GM23248 (cell line): ENCODE measurements around the gene COL10A1. TPM values are rescaled to one million over a fixed set of nuclear protein-coding genes. Genes with fewer than 3 reads are reported as not detected.

Source experiments
- DNase-seq: peaks from one replicate; pipeline ENCODE4 v3.0.0-alpha.2; 2015
- H2AFZ ChIP-seq: fragments of 200-600 bp; sonication (generic); 2 replicates; pipeline ENCODE4 v1.6.1; 2016; ENCODE audit warnings: antibody characterized with exemption
- H3F3A ChIP-seq: fragments of 200-600 bp; sonication (generic); 2 replicates; pipeline ENCODE4 v1.6.1; 2016; ENCODE audit warnings: mild to moderate bottlenecking, antibody characterized with exemption, mixed run types; ENCODE audit not compliant: insufficient read depth
- H3K27ac ChIP-seq: fragments of 200-600 bp; sonication (generic); 2 replicates; pipeline ENCODE4 v1.5.1; 2016; ENCODE audit warnings: mild to moderate bottlenecking
- H3K27me3 ChIP-seq: fragments of 200-600 bp; sonication (generic); replicated peaks from 2 replicates; pipeline ENCODE4 v1.6.1; 2016; ENCODE audit warnings: mild to moderate bottlenecking; ENCODE audit not compliant: insufficient read depth
- H3K36me3 ChIP-seq: fragments of 200-600 bp; sonication (generic); 2 replicates; pipeline ENCODE4 v1.6.1; 2016; ENCODE audit warnings: low read depth, mild to moderate bottlenecking
- H3K4me1 ChIP-seq: fragments of 200-600 bp; sonication (generic); 2 replicates; pipeline ENCODE4 v1.6.1; 2016; ENCODE audit warnings: mild to moderate bottlenecking; ENCODE audit not compliant: insufficient read depth
- H3K4me2 ChIP-seq: fragments of 200-600 bp; sonication (generic); one replicate; pipeline ENCODE4 v1.6.1; 2016; ENCODE audit warnings: mild to moderate bottlenecking; ENCODE audit not compliant: unreplicated experiment
- H3K4me3 ChIP-seq: fragments of 200-600 bp; sonication (generic); 2 replicates; pipeline ENCODE4 v1.5.1; 2016; ENCODE audit warnings: mild to moderate bottlenecking
- H3K79me2 ChIP-seq: fragments of 200-600 bp; sonication (generic); 2 replicates; pipeline ENCODE4 v1.6.1; 2016; ENCODE audit warnings: mild to moderate bottlenecking; ENCODE audit not compliant: insufficient read depth
- H3K9ac ChIP-seq: fragments of 200-600 bp; sonication (generic); 2 replicates; pipeline ENCODE4 v1.6.1; 2016; ENCODE audit warnings: mild to moderate bottlenecking
- H3K9me2 ChIP-seq: fragments of 200-600 bp; sonication (generic); 2 replicates; pipeline ENCODE4 v1.6.1; 2016; ENCODE audit warnings: mixed run types, mild to moderate bottlenecking, moderate library complexity; ENCODE audit not compliant: insufficient read depth
- H3K9me3 ChIP-seq: fragments of 200-600 bp; sonication (generic); one replicate; pipeline ENCODE4 v1.6.1; 2017; ENCODE audit warnings: low read depth
- H4K20me1 ChIP-seq: fragments of 200-600 bp; sonication (generic); 2 replicates; pipeline ENCODE4 v1.6.0; 2016; ENCODE audit not compliant: insufficient read depth
- EZH2 ChIP-seq: fragments of 200-600 bp; sonication (generic); IDR thresholded peaks from 2 replicates; pipeline ENCODE4 v1.6.1; 2018; ENCODE audit warnings: antibody characterized with exemption, mild to moderate bottlenecking; ENCODE audit not compliant: insufficient read depth, poor library complexity, severe bottlenecking
- EZH2phosphoT487 ChIP-seq: fragments of 200-600 bp; sonication (generic); IDR thresholded peaks from 2 replicates; pipeline ENCODE4 v1.6.1; 2018; ENCODE audit warnings: antibody characterized with exemption, moderate library complexity, mild to moderate bottlenecking, low read depth; ENCODE audit not compliant: insufficient read depth
- WGBS, 2 experiments: methylation state at CpG; one replicate each; pipeline ENCODE4 v1.1.6; 2015 to 2017; ENCODE audit warnings: low lambda C conversion rate in 2 of 2, low coverage in 1 of 2; ENCODE audit errors: missing lambda C conversion rate in 2 of 2; 5-methylcytosine and 5-hydroxymethylcytosine counted together
- in situ Hi-C: fragments of 300-500 bp; cut with MboI; formaldehyde crosslinking; loops from 2 replicates; pipeline ENCODE4 v1.15.0; 2020
- polyA plus RNA-seq: library from polyadenylated mRNA; unstranded; fragments of >200 nt; fragmentation: Nextera tagmentation; extraction: Ambion mirVana; gene quantifications from 2 replicates; pipeline ENCODE4 v1.2.1, GENCODE V29; 2016
- total RNA-seq: library from RNA; depleted of rRNA; stranded (reverse); fragments of >200 nt; shearing (Covaris generic); gene quantifications from 2 replicates; pipeline ENCODE4 v1.2.3, GENCODE V29; 2014

The COL10A1 gene
- total and polyA plus RNA-seq, 2 experiments from 2014 or later = 0.95 to 1.7 TPM

DNA sequence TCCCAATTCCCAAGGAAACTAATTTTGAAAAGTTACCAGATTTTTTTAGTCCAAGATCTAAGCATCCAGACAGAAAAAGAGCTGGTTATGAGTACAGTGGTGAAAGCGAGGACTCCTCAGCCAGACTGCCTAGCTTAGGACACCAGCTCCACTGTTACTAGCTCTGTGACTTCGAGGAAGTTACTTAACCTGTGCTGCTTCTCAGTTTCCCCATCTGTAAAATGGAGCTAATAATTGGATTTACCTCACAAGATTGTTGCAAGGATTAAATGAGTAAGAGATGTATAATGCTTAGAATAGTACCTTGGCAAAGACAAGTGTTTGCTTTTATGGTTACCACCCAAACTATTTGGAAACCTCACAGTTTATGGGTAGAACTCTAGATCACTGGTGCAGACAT lies 24.1 kb downstream of the COL10A1 start:
- Histone ChIP-seq H4K20me1 (no peaks in the 10 kb centered on the region), H3K9me3 (no peaks in the 10 kb centered on the region), H3K4me3 (peak overlapping the region; percentile 82), H3K4me2 (peak overlapping the region; percentile 82), H3K27me3 (no peaks in the 10 kb centered on the region), H3K9ac (peak overlapping the region; percentile 78), H3K79me2 (no peaks in the 10 kb centered on the region), H2AFZ (peak overlapping the region; percentile 86), H3K36me3 (no peaks in the 10 kb centered on the region), H3F3A (peaks cover 14% of the 10 kb centered on the region; the same call in 1 of the 2 replicates), H3K9me2 (no peaks in the 10 kb centered on the region), H3K4me1 (peaks cover 13% of the 10 kb centered on the region; the same call in 1 of the 2 replicates), H3K27ac (no peak overlapping the region)
- WGBS, 2 experiments = 90 to 100% methylated on average over 2 of the region's 2 CpGs
- in situ Hi-C loops = no loop called here
- DNase-seq = peak; percentile 8
- no peak for TF ChIP-seq EZH2phosphoT487
- no peak for TF ChIP-seq EZH2

DNA sequence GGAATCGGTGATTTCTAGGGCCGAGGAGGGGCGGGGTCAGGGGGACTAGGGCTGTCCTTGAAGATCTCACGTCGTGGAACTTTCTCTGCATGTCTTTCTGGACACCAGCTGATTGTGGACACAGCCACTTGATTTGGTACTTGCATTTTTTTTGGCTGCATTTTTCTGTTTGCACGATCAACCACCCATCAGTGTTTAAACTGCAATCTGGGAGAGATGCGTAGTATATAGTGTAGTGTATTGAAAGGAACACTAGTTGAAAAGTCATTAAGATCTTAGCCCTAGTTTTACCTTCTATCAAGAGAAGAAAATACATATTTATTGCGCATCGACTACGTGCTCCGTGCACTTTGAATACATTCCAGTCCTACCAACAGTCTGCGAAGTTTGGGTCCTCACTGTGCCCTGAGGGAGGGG lies 24.6 kb downstream of the COL10A1 start:
- WGBS, 2 experiments = 3% methylated on average over 12 of the region's 12 CpGs
- no peak for TF ChIP-seq EZH2phosphoT487
- no peak for TF ChIP-seq EZH2
- Histone ChIP-seq H3K4me3 (peak overlapping the region; percentile 82), H3F3A (peaks cover 14% of the 10 kb centered on the region; the same call in 1 of the 2 replicates), H2AFZ (peak overlapping the region; percentile 86), H3K79me2 (no peaks in the 10 kb centered on the region), H3K4me2 (peak overlapping the region; percentile 82), H4K20me1 (no peaks in the 10 kb centered on the region), H3K27ac (peak overlapping the region; percentile 51), H3K9me2 (no peaks in the 10 kb centered on the region), H3K9me3 (no peaks in the 10 kb centered on the region), H3K36me3 (no peaks in the 10 kb centered on the region), H3K9ac (peak overlapping the region; percentile 78), H3K4me1 (peaks cover 9% of the 10 kb centered on the region; the same call in 1 of the 2 replicates), H3K27me3 (no peaks in the 10 kb centered on the region)
- in situ Hi-C loops = no loop called here
- no peak for DNase-seq

DNA sequence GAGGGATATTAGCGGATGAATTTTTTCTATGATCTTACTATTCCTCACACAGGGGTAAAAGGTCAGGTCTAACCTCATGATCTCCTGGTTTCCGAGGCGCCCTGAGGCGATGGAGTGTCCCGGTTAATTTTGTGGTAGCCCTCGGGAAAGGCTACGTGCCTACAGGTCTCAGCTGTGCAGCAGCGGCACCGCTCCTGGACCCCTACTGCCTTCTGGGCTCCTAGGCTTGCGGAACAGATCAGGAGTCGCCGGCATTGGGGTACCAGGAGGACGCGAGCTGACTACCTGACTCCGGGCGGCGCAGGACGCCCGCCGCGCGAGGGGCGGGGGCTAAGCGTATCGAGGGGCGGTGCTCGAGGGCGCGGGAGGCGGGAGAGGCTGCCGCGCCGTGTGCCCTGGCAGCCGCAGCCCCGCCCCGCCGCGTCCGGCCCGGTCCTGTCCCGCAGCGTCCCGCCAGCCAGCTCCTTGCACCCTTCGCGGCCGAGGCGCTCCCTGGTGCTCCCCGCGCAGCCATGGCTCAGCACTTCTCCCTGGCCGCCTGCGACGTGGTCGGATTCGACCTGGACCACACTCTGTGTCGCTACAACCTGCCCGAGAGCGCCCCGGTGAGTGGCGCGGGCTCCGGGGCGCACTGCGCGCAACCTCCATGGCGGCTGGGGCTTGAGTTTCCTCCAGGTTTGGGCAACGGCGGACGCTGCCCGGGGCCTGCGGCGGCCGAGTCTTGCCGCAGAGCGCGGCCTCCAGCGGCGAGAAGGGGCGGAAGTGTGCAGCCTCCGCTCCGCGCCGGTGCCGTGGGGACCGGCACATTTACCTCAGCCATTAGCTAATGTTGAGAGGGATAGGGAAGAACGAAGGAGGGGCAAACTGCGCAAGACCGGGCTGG lies 25.3 kb downstream of the COL10A1 start, which contains the start of gene NT5DC1:
Gene NT5DC1 (plus strand): TSS at position 435 of the 883 bp plus-strand sequence. CDS start 78 bp downstream, at position 513.
- H3K4me1 ChIP-seq = 0 out of 2 replicates have a peak, but pooled peaks cover 5% of the 10 kb centered on the region
- H3K4me3 ChIP-seq = peak within 1 kb of the TSS; percentile 82
- peak within 1 kb of the TSS; percentile 82 for H3K4me2 ChIP-seq
- WGBS, 2 experiments = 1% methylated on average over 60 to 64 of the region's 87 CpGs
- peak within 1 kb of the TSS; percentile 51 for H3K27ac ChIP-seq
- no peaks in the 10 kb centered on the region for H3K27me3 ChIP-seq
- H3K9ac ChIP-seq = peak within 1 kb of the TSS; percentile 78
- TF ChIP-seq EZH2phosphoT487 = no peak
- no peak for TF ChIP-seq EZH2
- peak; percentile 86 for DNase-seq
- no peaks in the 10 kb centered on the region for H3K9me2 ChIP-seq
- no peaks in the 10 kb centered on the region for H4K20me1 ChIP-seq
- no peaks in the 10 kb centered on the region for H3K36me3 ChIP-seq
- H3K9me3 ChIP-seq = no peaks in the 10 kb centered on the region
- in situ Hi-C loops = no loop called here
- peaks cover 14% of the 10 kb centered on the region; the same call in 1 of the 2 replicates for H3F3A ChIP-seq
- H3K79me2 ChIP-seq = no peaks in the 10 kb centered on the region
- peak within 1 kb of the TSS; percentile 86 for H2AFZ ChIP-seq

DNA sequence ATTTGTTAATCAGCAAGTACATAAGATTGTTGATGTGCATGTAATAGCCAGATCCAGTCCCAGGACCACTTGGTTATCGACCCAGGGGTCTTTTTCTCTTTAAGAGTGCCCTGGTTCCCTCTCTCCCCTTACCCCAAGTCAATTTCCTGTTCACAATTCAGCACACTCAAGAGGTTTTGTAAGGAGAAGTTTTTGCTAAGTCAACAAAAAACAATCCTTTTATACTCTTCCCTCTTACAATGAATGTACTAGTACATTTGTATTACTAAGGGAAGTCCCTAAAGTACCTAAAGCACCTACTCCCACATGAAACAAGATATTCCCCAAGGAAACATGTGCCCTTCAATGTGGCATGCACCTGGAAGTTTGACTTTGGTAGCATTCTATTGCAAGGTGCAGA lies 26.9 kb downstream of the COL10A1 start:
- TF ChIP-seq EZH2 (no peak), EZH2phosphoT487 (no peak)
- Histone ChIP-seq H3K4me2 (no peak overlapping the region), H3K36me3 (no peaks in the 10 kb centered on the region), H3K4me1 (0 out of 2 replicates have a peak, but pooled peaks cover 5% of the 10 kb centered on the region), H3K27me3 (no peaks in the 10 kb centered on the region), H3K9me2 (no peaks in the 10 kb centered on the region), H3F3A (peaks cover 14% of the 10 kb centered on the region; the same call in 1 of the 2 replicates), H3K27ac (no peak overlapping the region), H3K79me2 (no peaks in the 10 kb centered on the region), H3K9me3 (no peaks in the 10 kb centered on the region), H4K20me1 (no peaks in the 10 kb centered on the region), H3K9ac (no peak overlapping the region), H2AFZ (no peak overlapping the region), H3K4me3 (no peak overlapping the region)
- 17 to 38% methylated on average over 1 of the region's 1 CpG for WGBS, 2 experiments
- in situ Hi-C loops = loop anchor here (10.0 kb wide), 1 partner anchor 84 kb away; no protein-coding TSS in a partner anchor
- no peak for DNase-seq
